Measurements from ENCODE around the gene GTF2A1L.

The GTF2A1L gene

GRCh38 chr2:48673581-48673980 is 55.9 kb downstream of the GTF2A1L start:
- no peak for TF ChIP-seq CTCF (IDR thresholded peaks at IDR 0.05; ENCODE audit: low read depth, low read length)
- no peak overlapping the region for H3K4me3 ChIP-seq (replicated peaks in 1 of 2; ENCODE audit: low read depth in 2 of 2, low read length in 2 of 2)
- DNase-seq (ENCODE audit: low read depth in 2 of 2), result no peak

GRCh38 chr2:48674933-48675332 is 57.3 kb downstream of the GTF2A1L start:
- no peak overlapping the region for H3K4me3 ChIP-seq (replicated peaks in 1 of 2; ENCODE audit: low read depth in 2 of 2, low read length in 2 of 2)
- no peak for DNase-seq (ENCODE audit: low read depth in 2 of 2)
- no peak for TF ChIP-seq CTCF (IDR thresholded peaks at IDR 0.05; ENCODE audit: low read depth, low read length)

- no peak overlapping the region for H3K4me3 ChIP-seq (replicated peaks in 1 of 2; ENCODE audit: low read depth in 2 of 2, low read length in 2 of 2)
- DNase-seq (ENCODE audit: low read depth in 2 of 2), result no peak
- TF ChIP-seq CTCF (IDR thresholded peaks at IDR 0.05; ENCODE audit: low read depth, low read length), result no peak
Observed at GRCh38 chr2:48677450-48677849, 59.8 kb downstream of the GTF2A1L start.

DNA sequence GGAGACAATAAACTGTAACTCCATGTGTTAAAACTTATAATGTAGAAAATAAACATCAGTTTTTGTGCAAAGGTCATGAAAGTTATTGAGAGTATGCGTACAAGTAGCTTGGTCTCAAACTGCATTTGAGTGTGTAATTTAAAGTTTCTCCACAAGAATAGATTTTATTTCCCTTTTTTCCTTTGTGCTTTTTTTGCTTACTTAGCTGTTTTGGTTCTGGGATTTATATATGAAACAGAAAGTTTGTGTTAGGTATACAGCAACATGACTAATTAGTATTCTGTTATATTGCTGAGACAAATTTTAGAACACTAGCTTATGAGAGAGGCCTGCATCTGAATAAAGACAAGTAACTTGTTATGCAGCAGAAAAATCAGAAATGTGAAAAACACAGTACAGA is 67.5 kb downstream of the GTF2A1L start:
- no peak overlapping the region for H3K4me3 ChIP-seq (replicated peaks in 1 of 2; ENCODE audit: low read depth in 2 of 2, low read length in 2 of 2)
- no peak for TF ChIP-seq CTCF (IDR thresholded peaks at IDR 0.05; ENCODE audit: low read depth, low read length)
- DNase-seq (ENCODE audit: low read depth in 2 of 2), result no peak

- no peak for TF ChIP-seq CTCF (IDR thresholded peaks at IDR 0.05; ENCODE audit: low read depth, low read length)
- no peak for DNase-seq (ENCODE audit: low read depth in 2 of 2)
- H3K4me3 ChIP-seq (replicated peaks in 1 of 2; ENCODE audit: low read depth in 2 of 2, low read length in 2 of 2), result no peak overlapping the region
Observed at GRCh38 chr2:48691935-48692691, 74.5 kb downstream of the GTF2A1L start.

GRCh38 chr2:48693066-48693465 is 75.4 kb downstream of the GTF2A1L start:
- TF ChIP-seq CTCF (IDR thresholded peaks at IDR 0.05; ENCODE audit: low read depth, low read length), result no peak
- DNase-seq (ENCODE audit: low read depth in 2 of 2), result no peak
- no peak overlapping the region for H3K4me3 ChIP-seq (replicated peaks in 1 of 2; ENCODE audit: low read depth in 2 of 2, low read length in 2 of 2)

DNA sequence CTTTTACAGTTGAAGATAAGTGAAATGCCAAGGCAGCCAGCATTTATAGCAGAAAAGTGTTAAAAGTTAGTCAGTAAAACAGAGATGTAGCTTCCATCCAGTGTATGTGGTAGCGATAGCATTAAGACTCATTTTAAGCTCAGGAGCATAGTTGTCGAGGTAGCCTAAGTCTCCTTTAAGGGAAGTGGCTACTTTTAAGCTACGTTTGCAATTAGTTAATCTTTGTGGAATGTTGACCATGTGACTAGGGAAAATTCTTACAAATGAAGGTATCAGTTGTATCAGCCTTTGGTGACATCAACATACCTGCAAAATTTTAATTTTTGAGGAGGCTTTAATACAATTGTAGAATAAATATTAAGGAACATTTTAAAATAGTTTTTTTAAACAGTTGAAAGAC is 76.0 kb downstream of the GTF2A1L start:
- H3K4me3 ChIP-seq (replicated peaks in 1 of 2; ENCODE audit: low read depth in 2 of 2, low read length in 2 of 2), result no peak overlapping the region
- DNase-seq (ENCODE audit: low read depth in 2 of 2), result peak in 1 of 2 donors; percentile 18
- TF ChIP-seq CTCF (IDR thresholded peaks at IDR 0.05; ENCODE audit: low read depth, low read length), result no peak
